Measurements from ENCODE around the gene PLA2G2E.

DNA sequence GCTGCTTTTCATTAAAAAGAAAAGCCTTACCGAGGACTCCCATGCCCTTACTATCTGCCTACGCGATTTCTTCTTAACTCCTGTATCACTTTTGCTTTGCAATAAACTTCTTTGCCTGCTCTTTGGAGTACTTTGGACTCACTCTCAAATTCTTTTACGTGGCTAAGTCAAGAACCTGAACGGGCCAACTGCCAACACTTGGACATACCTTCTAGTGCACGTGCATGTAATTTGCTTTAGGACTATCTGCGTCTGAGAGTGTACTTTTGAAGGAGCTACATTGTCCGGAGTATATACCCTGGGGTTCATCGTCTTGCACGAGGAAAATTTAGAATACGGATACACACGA lies 44.8 kb downstream of the PLA2G2E start:
- TF ChIP-seq, protein P1, sequence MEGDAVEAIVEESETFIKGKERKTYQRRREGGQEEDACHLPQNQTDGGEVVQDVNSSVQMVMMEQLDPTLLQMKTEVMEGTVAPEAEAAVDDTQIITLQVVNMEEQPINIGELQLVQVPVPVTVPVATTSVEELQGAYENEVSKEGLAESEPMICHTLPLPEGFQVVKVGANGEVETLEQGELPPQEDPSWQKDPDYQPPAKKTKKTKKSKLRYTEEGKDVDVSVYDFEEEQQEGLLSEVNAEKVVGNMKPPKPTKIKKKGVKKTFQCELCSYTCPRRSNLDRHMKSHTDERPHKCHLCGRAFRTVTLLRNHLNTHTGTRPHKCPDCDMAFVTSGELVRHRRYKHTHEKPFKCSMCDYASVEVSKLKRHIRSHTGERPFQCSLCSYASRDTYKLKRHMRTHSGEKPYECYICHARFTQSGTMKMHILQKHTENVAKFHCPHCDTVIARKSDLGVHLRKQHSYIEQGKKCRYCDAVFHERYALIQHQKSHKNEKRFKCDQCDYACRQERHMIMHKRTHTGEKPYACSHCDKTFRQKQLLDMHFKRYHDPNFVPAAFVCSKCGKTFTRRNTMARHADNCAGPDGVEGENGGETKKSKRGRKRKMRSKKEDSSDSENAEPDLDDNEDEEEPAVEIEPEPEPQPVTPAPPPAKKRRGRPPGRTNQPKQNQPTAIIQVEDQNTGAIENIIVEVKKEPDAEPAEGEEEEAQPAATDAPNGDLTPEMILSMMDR (IDR thresholded peaks at IDR 0.05; ENCODE audit: poor library complexity), result no peak
- TF ChIP-seq EZH2 (IDR thresholded peaks at IDR 0.05; ENCODE audit: borderline replicate concordance) (no peak), EZH2phosphoT487 (IDR thresholded peaks at IDR 0.05; ENCODE audit: low read depth, severe bottlenecking, unreplicated experiment) (no peak)
